Activated T-cell treated with anti-CD3 and anti-CD28 coated beads for 24 hours (primary cell): ENCODE measurements around the gene GBP3.
"Not testable (repeated sequence)": the region's sequence is repeated elsewhere in the genome, so short reads cannot be mapped to it uniquely, and the experiment has no call there.

Experiments
- DNase-seq: peaks from one replicate; pipeline ENCODE4 v3.0.0-alpha.2; 2020; ENCODE audit warnings: low read depth

GBP3 gene

GRCh38 chr1:88976235-88976634, 46.4 kb downstream of the GBP3 start:
- no peak for DNase-seq

GRCh38 chr1:88974616-88975172, 48.0 kb downstream of the GBP3 start:
- DNase-seq, result not testable (repeated sequence)

- DNase-seq, result no peak
These were observed 49.0 kb downstream of the GBP3 start for GRCh38 chr1:88973520-88974137.

- DNase-seq, result no peak
These were observed 60.9 kb downstream of the GBP3 start for GRCh38 chr1:88961647-88962275.

DNA sequence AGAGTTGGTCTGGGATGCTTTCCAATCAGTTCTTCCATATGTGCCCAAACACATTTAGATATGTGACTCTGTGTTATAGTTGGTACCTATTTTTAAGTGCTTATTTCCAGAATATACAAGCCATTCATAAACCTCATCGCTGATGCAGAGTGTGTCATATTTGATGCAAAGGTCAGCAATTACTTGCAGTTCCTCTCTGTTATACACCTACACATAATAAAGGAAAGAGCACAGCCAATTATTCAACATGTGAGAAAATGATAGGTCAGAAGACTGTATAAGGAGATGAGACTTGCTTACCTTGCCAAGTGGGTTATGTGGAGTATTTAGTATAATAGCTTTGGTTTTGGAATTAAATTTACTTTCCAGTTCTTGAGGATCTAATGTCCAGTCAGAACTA, 61.6 kb downstream of the GBP3 start:
- DNase-seq, result no peak
